HG03469 (cell line): Measurements from ENCODE around the gene C2orf66.

Experiments used
- ATAC-seq: cut with Tn5 transposase; IDR thresholded peaks from one replicate; pipeline ENCODE4 v1.9.1; 2021; ENCODE audit warnings: mild to moderate bottlenecking, moderate library complexity, moderate number of reproducible peaks; ENCODE audit not compliant: unreplicated experiment

The C2orf66 gene

DNA sequence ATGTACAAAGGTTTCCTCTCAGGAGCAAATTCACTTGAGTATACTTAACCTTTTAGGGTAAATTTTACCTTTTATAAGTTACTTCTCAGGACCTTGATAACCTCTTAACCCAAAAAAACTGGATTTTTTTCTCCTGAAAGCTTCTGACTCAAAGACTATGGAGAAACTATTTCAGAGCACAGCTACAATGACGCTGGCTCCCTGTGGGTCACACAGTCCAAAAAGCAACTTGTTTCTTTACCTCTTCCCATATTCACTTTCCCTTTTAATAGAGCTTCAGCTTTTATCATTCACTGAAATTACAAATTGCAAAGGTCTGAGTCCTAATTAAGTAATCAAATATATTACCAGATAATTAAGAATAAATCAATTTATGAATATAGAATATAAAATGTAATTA lies 42.1 kb downstream of the C2orf66 start:
- ATAC-seq: no peak

DNA sequence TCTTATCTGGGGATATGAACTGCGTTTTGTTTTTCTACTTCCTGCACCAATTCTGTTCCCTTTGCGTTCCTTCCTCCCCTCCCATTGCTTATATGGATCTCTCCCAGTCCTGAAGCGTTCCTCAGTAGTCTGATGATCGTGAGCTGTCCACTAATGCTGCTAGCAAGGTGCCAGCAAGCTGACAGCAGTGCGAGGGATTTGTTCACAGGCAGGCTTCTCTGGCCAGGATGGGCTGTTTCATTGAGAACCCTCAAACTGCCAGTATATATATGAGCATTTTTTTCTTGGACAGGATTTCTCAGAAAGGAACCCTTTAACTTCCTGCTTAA lies 49.8 kb downstream of the C2orf66 start:
- ATAC-seq: no peak

DNA sequence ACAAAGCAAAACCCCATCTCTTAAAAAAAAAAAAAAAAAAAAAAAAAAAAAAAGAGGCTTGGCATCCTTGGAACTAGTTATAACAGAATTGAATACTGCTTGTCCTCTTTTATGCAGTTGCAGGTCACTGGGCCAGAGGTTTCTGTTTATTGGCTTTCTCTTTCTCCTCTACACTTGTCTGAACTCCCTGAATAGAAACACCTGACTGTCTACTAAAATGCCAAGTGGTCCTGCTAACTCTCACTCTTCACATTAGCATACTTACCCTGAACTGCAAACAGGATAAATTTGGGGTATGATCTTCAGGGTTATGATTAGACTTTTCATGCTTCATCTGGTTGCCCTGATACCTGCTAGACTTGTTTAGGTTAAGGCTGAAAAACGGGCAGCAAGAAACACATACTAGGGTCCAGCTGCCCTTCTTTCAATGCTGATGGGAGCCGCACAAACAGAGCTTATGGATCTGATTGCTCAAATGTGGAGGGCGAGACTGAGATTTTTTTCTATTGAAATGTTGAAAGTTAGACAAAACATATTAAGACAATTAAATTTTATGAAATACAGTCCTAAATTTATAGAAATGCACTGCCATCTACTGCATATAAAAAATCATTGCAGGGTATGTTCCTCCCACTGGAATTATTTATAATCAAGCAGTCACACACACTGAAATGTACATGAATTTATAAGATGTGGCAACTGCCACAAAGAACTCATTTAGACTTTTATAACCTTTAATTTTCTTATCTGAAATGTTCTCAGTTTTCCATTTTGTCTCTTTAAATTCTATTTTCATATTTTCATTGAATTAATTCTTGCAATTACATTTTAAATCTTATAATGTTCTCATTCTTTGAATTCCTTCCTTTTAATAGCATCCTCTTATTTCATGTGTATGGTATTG lies 50.4 kb downstream of the C2orf66 start:
- ATAC-seq: no peak
